GM23248 (cell line): ENCODE measurements around the gene BOLA2.
"Not testable (repeated sequence)": the region's sequence is repeated elsewhere in the genome, so short reads cannot be mapped to it uniquely, and the experiment has no call there.

Source experiments
- EZH2 ChIP-seq: fragments of 200-600 bp; sonication (generic); IDR thresholded peaks from 2 replicates; pipeline ENCODE4 v1.6.1; 2018; ENCODE audit warnings: antibody characterized with exemption, mild to moderate bottlenecking; ENCODE audit not compliant: insufficient read depth, poor library complexity, severe bottlenecking
- EZH2phosphoT487 ChIP-seq: fragments of 200-600 bp; sonication (generic); IDR thresholded peaks from 2 replicates; pipeline ENCODE4 v1.6.1; 2018; ENCODE audit warnings: antibody characterized with exemption, moderate library complexity, mild to moderate bottlenecking, low read depth; ENCODE audit not compliant: insufficient read depth

DNA sequence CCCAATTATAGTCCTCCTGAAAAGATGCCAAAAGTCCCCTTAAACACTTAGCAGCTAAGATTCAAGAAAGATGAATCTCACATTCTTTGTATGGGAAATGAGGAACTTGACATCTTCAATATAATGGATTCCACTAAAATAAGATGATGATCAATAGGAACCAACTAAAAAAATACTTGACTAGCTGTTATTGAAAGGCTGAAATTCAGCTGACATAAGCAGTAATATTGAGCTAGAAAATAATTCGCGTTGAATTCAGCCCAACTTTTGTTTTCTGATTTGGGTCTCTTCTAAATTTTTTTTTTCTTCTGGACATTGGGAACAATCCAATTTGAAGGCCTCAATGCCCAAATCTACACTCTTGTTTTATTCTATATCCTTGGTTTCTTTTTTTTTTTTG is 30.6 kb downstream of the BOLA2 start:
- not testable (repeated sequence) for TF ChIP-seq EZH2, EZH2phosphoT487
